H9 (cell line): Measurements from ENCODE around the gene MAPKAPK2. TPM values are rescaled to one million over a fixed set of nuclear protein-coding genes. Genes with fewer than 3 reads are reported as not detected.

Experiments
- DNase-seq: peaks from one replicate; pipeline ENCODE4 v3.0.0-alpha.2; 2017
- H2AFZ ChIP-seq: one replicate; pipeline ENCODE4 v1.6.1; 2013; ENCODE audit warnings: mild to moderate bottlenecking, low read length, control low read depth, moderate library complexity
- H2AK5ac ChIP-seq: 2 replicates; pipeline ENCODE4 v1.6.1; 2013; ENCODE audit warnings: low read length, control low read depth, mixed read lengths; ENCODE audit not compliant: insufficient read length
- H2BK120ac ChIP-seq: one replicate; pipeline ENCODE4 v1.6.1; 2013; ENCODE audit warnings: low read depth, mild to moderate bottlenecking, low read length, control low read depth, inconsistent platforms; ENCODE audit not compliant: poor library complexity, severe bottlenecking
- H2BK12ac ChIP-seq: 2 replicates; pipeline ENCODE4 v1.6.1; 2013; ENCODE audit warnings: low read length, control low read depth, mixed read lengths, low read depth; ENCODE audit not compliant: insufficient read length
- H2BK15ac ChIP-seq: 2 replicates; pipeline ENCODE4 v1.6.1; 2013; ENCODE audit warnings: low read depth, low read length, control low read depth
- H2BK20ac ChIP-seq: one replicate; pipeline ENCODE4 v1.6.1; 2013; ENCODE audit warnings: low read depth, mild to moderate bottlenecking, low read length, control low read depth, inconsistent platforms; ENCODE audit not compliant: poor library complexity, severe bottlenecking
- H2BK5ac ChIP-seq: 2 replicates; pipeline ENCODE4 v1.6.1; 2013; ENCODE audit warnings: low read length, control low read depth, mixed read lengths; ENCODE audit not compliant: insufficient read length
- H3K14ac ChIP-seq: 2 replicates; pipeline ENCODE4 v1.6.1; 2013; ENCODE audit warnings: low read length, control low read depth; ENCODE audit not compliant: insufficient read depth
- H3K18ac ChIP-seq: 2 replicates; pipeline ENCODE4 v1.6.1; 2013; ENCODE audit warnings: low read depth, mild to moderate bottlenecking, mixed read lengths, low read length, control low read depth; ENCODE audit not compliant: insufficient read length
- H3K23ac ChIP-seq: 2 replicates; pipeline ENCODE4 v1.6.1; 2013; ENCODE audit warnings: low read length, control low read depth, mixed read lengths, low read depth; ENCODE audit not compliant: insufficient read length
- H3K23me2 ChIP-seq: 2 replicates; pipeline ENCODE4 v1.6.1; 2013; ENCODE audit warnings: low read depth, mild to moderate bottlenecking, mixed read lengths, low read length, control low read depth; ENCODE audit not compliant: insufficient read length, poor library complexity, severe bottlenecking
- H3K27ac ChIP-seq: 2 replicates; pipeline ENCODE4 v1.5.1; 2013; ENCODE audit warnings: low read length, control low read depth, mixed read lengths, low read depth; ENCODE audit not compliant: insufficient read length
- H3K27me3 ChIP-seq: 2 replicates; pipeline ENCODE4 v1.6.1; 2013; ENCODE audit warnings: low read length, control low read depth, inconsistent platforms; ENCODE audit not compliant: insufficient read depth
- H3K4ac ChIP-seq: 2 replicates; pipeline ENCODE4 v1.6.1; 2013; ENCODE audit warnings: low read depth, mild to moderate bottlenecking, control low read depth, inconsistent platforms, low read length, moderate library complexity
- H3K4me1 ChIP-seq: 2 replicates; pipeline ENCODE4 v1.6.1; 2013; ENCODE audit warnings: low read length, control low read depth, inconsistent platforms; ENCODE audit not compliant: insufficient read depth
- H3K4me2 ChIP-seq: 2 replicates; pipeline ENCODE4 v1.6.1; 2013; ENCODE audit warnings: low read length, control low read depth, mixed read lengths; ENCODE audit not compliant: insufficient read length, insufficient read depth
- H3K56ac ChIP-seq: 2 replicates; pipeline ENCODE4 v1.6.1; 2013; ENCODE audit warnings: low read depth, mild to moderate bottlenecking, mixed read lengths, low read length, control low read depth; ENCODE audit not compliant: insufficient read length
- H3K79me1 ChIP-seq: 2 replicates; pipeline ENCODE4 v1.6.1; 2013; ENCODE audit warnings: low read depth, mild to moderate bottlenecking, moderate library complexity, low read length, control low read depth, inconsistent platforms; ENCODE audit not compliant: insufficient read depth, poor library complexity, severe bottlenecking
- H3K79me2 ChIP-seq: 2 replicates; pipeline ENCODE4 v1.6.1; 2013; ENCODE audit warnings: low read length, control low read depth, inconsistent platforms; ENCODE audit not compliant: insufficient read depth
- H3K9ac ChIP-seq: 2 replicates; pipeline ENCODE4 v1.6.1; 2013; ENCODE audit warnings: low read length, control low read depth, mixed read lengths; ENCODE audit not compliant: insufficient read length; ENCODE audit errors: extremely low read depth
- H3K9me3 ChIP-seq: one replicate; pipeline ENCODE4 v1.6.1; 2013; ENCODE audit warnings: low read depth, low read length, inconsistent platforms; ENCODE audit not compliant: control insufficient read depth
- H3T11ph ChIP-seq: one replicate; pipeline ENCODE4 v1.6.1; 2013; ENCODE audit warnings: mild to moderate bottlenecking, low read length, control low read depth, inconsistent platforms
- H4K20me1 ChIP-seq: one replicate; pipeline ENCODE4 v1.6.1; 2013; ENCODE audit not compliant: control insufficient read depth, insufficient read length, insufficient read depth
- H4K5ac ChIP-seq: 2 replicates; pipeline ENCODE4 v1.6.1; 2013; ENCODE audit warnings: low read depth, mild to moderate bottlenecking, mixed read lengths, low read length, control low read depth; ENCODE audit not compliant: insufficient read length
- H4K8ac ChIP-seq: replicated peaks from 2 replicates; pipeline ENCODE4 v1.6.1; 2013; ENCODE audit warnings: low read length, control low read depth, mixed read lengths, low read depth; ENCODE audit not compliant: insufficient read length
- H4K91ac ChIP-seq: 2 replicates; pipeline ENCODE4 v1.6.1; 2013; ENCODE audit warnings: low read depth, mild to moderate bottlenecking, moderate library complexity, mixed read lengths, low read length, control low read depth; ENCODE audit not compliant: insufficient read length
- H3K27ac Mint-ChIP-seq, 3 experiments: 2 replicates in 2 of 3; 3 replicates in 1 of 3; pipeline ENCODE4 v1.8.0; 2020 to 2021; ENCODE audit warnings: mixed read lengths in 3 of 3, mild to moderate bottlenecking in 1 of 3, moderate library complexity in 1 of 3
- H3K27me3 Mint-ChIP-seq: 2 replicates; pipeline ENCODE4 v1.8.0; 2021; ENCODE audit warnings: low read depth, mild to moderate bottlenecking, moderate library complexity, mixed read lengths
- H3K36me3 Mint-ChIP-seq, 3 experiments: 2 replicates in 2 of 3; 3 replicates in 1 of 3; pipeline ENCODE4 v1.8.0; 2020 to 2021; ENCODE audit warnings: low read depth in 3 of 3, mixed read lengths in 3 of 3; ENCODE audit not compliant: insufficient read depth in 1 of 3
- H3K4me1 Mint-ChIP-seq, 2 experiments: 2 replicates each; pipeline ENCODE4 v1.8.0; 2020; ENCODE audit warnings: mixed read lengths in 2 of 2
- H3K4me3 Mint-ChIP-seq, 2 experiments: 2 replicates in 1 of 2; 3 replicates in 1 of 2; pipeline ENCODE4 v1.8.0; 2020 to 2021; ENCODE audit warnings: mild to moderate bottlenecking in 2 of 2, mixed read lengths in 2 of 2, moderate library complexity in 1 of 2
- H3K9me3 Mint-ChIP-seq, 2 experiments: 2 replicates in 1 of 2; 3 replicates in 1 of 2; pipeline ENCODE4 v1.8.0; 2020; ENCODE audit warnings: mild to moderate bottlenecking in 2 of 2, mixed read lengths in 2 of 2, moderate library complexity in 1 of 2
- WGBS: extraction: QIAGEN DNeasy Blood & Tissue Kit; methylation state at CpG from one replicate; pipeline ENCODE4 v1.1.7; 2013; ENCODE audit warnings: missing lambda C conversion rate, low lambda C conversion rate, mixed read lengths; ENCODE audit not compliant: insufficient read length; ENCODE audit errors: extremely low coverage; 5-methylcytosine and 5-hydroxymethylcytosine counted together
- total RNA-seq: library from RNA; stranded (reverse); gene quantifications from 2 replicates; pipeline ENCODE4 v1.2.1, GENCODE V29; 2021
- TF ChIP-seq, protein P1 (sequence below): fragments of 200-600 bp; sonication (generic); conservative IDR thresholded peaks from 3 replicates; pipeline ENCODE4 v1.8.0; 2021; ENCODE audit warnings: antibody characterized with exemption, mild to moderate bottlenecking

The MAPKAPK2 gene
- total RNA-seq, 1 experiment from 2014 or later, result 50.1 TPM

DNA sequence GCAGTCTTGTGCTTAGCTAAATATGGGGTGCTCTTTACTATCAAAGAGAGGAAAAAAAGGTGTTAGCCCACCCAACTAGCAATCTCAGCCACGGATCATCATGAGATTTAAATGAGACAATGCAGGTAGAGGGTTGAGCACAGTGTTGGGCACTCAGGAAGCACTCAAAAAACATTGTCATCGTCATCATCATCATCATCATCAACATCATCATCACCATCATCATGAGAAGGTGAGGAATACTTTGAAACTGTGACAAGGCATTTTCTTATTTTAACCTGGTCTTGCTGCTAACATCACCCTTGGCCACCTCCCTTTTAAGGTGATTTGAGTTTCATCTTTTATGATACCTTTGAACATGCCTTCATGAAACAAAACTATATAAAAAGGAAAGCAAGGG, 3.3 kb upstream of the MAPKAPK2 start:
- Histone ChIP-seq H3K79me1 (no peaks in the 10 kb centered on the region), H3K4me1 (no peaks in the 10 kb centered on the region), H3K79me2 (no peaks in the 10 kb centered on the region), H4K20me1 (no peaks in the 10 kb centered on the region), H3K18ac (no peak overlapping the region), H2BK20ac (no peak overlapping the region), H3K27ac (no peak overlapping the region), H4K5ac (no peak overlapping the region), H3T11ph (no peak overlapping the region), H3K56ac (no peak overlapping the region), H3K14ac (no peak overlapping the region), H4K91ac (no peak overlapping the region), H3K23ac (no peak overlapping the region), H3K4me2 (no peak overlapping the region), H2BK5ac (no peak overlapping the region), H2BK120ac (no peak overlapping the region), H2BK12ac (no peak overlapping the region), H3K4ac (no peak overlapping the region), H3K27me3 (peaks cover 17% of the 10 kb centered on the region), H2AFZ (no peak overlapping the region), H2BK15ac (no peak overlapping the region), H3K9ac (no peak overlapping the region), H4K8ac (no peak overlapping the region), H3K9me3 (no peaks in the 10 kb centered on the region), H2AK5ac (no peak overlapping the region), H3K23me2 (peaks cover 14% of the 10 kb centered on the region)
- TF ChIP-seq, protein P1, sequence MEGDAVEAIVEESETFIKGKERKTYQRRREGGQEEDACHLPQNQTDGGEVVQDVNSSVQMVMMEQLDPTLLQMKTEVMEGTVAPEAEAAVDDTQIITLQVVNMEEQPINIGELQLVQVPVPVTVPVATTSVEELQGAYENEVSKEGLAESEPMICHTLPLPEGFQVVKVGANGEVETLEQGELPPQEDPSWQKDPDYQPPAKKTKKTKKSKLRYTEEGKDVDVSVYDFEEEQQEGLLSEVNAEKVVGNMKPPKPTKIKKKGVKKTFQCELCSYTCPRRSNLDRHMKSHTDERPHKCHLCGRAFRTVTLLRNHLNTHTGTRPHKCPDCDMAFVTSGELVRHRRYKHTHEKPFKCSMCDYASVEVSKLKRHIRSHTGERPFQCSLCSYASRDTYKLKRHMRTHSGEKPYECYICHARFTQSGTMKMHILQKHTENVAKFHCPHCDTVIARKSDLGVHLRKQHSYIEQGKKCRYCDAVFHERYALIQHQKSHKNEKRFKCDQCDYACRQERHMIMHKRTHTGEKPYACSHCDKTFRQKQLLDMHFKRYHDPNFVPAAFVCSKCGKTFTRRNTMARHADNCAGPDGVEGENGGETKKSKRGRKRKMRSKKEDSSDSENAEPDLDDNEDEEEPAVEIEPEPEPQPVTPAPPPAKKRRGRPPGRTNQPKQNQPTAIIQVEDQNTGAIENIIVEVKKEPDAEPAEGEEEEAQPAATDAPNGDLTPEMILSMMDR, result no peak
- DNase-seq, result no peak
- Mint-ChIP-seq H3K27me3 (peaks cover 70% of the 10 kb centered on the region), H3K36me3 (peaks cover 0 to 2% (median 0%) of the 10 kb centered on the region in 3 experiments; a peak in 1 of 7 replicates), H3K9me3 (peaks cover 0 to 2% of the 10 kb centered on the region in 2 experiments; a peak in 1 of 5 replicates), H3K27ac (no peak overlapping the region), H3K4me3 (no peak overlapping the region), H3K4me1 (peaks cover 14 to 18% of the 10 kb centered on the region in 2 experiments)
- WGBS, result no CpG with 5 or more reads among the region's 2 CpGs
